ENCODE data around the gene ATG14. TPM values are rescaled to one million over a fixed set of nuclear protein-coding genes. Genes with fewer than 3 reads are reported as not detected.

Gene ATG14
- total RNA-seq, 2 experiments from 2014 or later, result 19.9 to 20.5 TPM

GRCh38 chr14:55352201-55352600 is 59.4 kb downstream of the ATG14 start:
- Mint-ChIP-seq H3K9me3 (no peaks in the 10 kb centered on the region), H3K36me3 (ENCODE audit: low read depth) (peaks cover 24% of the 10 kb centered on the region), H3K27ac (peak overlapping the region; percentile 91), H3K4me3 (no peak overlapping the region), H3K27me3 (no peaks in the 10 kb centered on the region), H3K4me1 (ENCODE audit: low read depth) (peaks cover 40% of the 10 kb centered on the region)
- Histone ChIP-seq H3K36me3 (ENCODE audit: insufficient read depth, low read length) (peaks cover 21% of the 10 kb centered on the region), H3K27ac (ENCODE audit: low read depth in 1 of 2, low read length in 2 of 2) (no peak overlapping the region), H3K4me3 (ENCODE audit: low read length) (no peak overlapping the region), H3K4me1 (ENCODE audit: insufficient read depth, low read length) (peaks cover 26% of the 10 kb centered on the region), H3K9me3 (ENCODE audit: control insufficient read depth in 1 of 2, insufficient read depth in 1 of 2, low read length in 2 of 2) (no peaks in the 10 kb centered on the region), H3K27me3 (ENCODE audit: control insufficient read depth in 1 of 2, insufficient read depth in 2 of 2, low read length in 2 of 2) (no peaks in the 10 kb centered on the region)
- ATAC-seq (ENCODE audit: poor library complexity), result no peak
- ChIA-PET POLR2A (no interaction called here), CTCF (interaction anchor here (2.9 to 4.8 kb wide), 2 partner anchors 19 to 81 kb away, joined by 22 to 49 read pairs; partner anchors contain the start of gene FBXO34)
- DNase-seq, result no peak
- intact Hi-C loops (cut with DNase I, micrococcal nuclease), result loop anchor here in 1 of 2 experiments (5.0 kb wide), 1 partner anchor 80 kb away; no protein-coding TSS in a partner anchor
- no peak for TF ChIP-seq CTCF (IDR thresholded peaks at IDR 0.05)

- Histone ChIP-seq H3K36me3 (ENCODE audit: insufficient read depth, low read length) (peaks cover 21% of the 10 kb centered on the region), H3K9me3 (ENCODE audit: control insufficient read depth in 1 of 2, insufficient read depth in 1 of 2, low read length in 2 of 2) (no peaks in the 10 kb centered on the region), H3K27ac (ENCODE audit: low read depth in 1 of 2, low read length in 2 of 2) (no peak overlapping the region), H3K4me3 (ENCODE audit: low read length) (no peak overlapping the region), H3K27me3 (ENCODE audit: control insufficient read depth in 1 of 2, insufficient read depth in 2 of 2, low read length in 2 of 2) (no peaks in the 10 kb centered on the region), H3K4me1 (ENCODE audit: insufficient read depth, low read length) (peaks cover 26% of the 10 kb centered on the region)
- peaks cover 50% of the 10 kb centered on the region for H3K4me1 Mint-ChIP-seq (ENCODE audit: low read depth)
- H3K27ac Mint-ChIP-seq, result peak overlapping the region; percentile 46
- no peak overlapping the region for H3K4me3 Mint-ChIP-seq
- H3K36me3 Mint-ChIP-seq (ENCODE audit: low read depth), result peaks cover 24% of the 10 kb centered on the region
- intact Hi-C loops (cut with DNase I, micrococcal nuclease), result loop anchor here in 1 of 2 experiments (5.0 kb wide), 1 partner anchor 81 kb away; no protein-coding TSS in a partner anchor
- CTCF ChIA-PET, result interaction anchor here (1.0 to 4.8 kb wide), 2 partner anchors 53 to 79 kb away, joined by 3 to 49 read pairs; partner anchors contain the start of gene FBXO34
- DNase-seq (no peak), ATAC-seq (ENCODE audit: poor library complexity) (no peak)
- H3K9me3 Mint-ChIP-seq, result no peaks in the 10 kb centered on the region
- no peak for TF ChIP-seq CTCF (IDR thresholded peaks at IDR 0.05)
- no peaks in the 10 kb centered on the region for H3K27me3 Mint-ChIP-seq
- POLR2A ChIA-PET, result no interaction called here
Observed at GRCh38 chr14:55351111-55351510, 60.5 kb downstream of the ATG14 start.

- POLR2A ChIA-PET, result interaction anchor here (0.7 kb wide), 1 partner anchor 12 kb away, joined by 3 read pairs; no protein-coding TSS in a partner anchor
- CTCF ChIA-PET, result interaction anchor here (0.6 to 2.2 kb wide), 4 partner anchors 48 to 299 kb away, joined by 3 to 6 read pairs (median 3); partner anchors contain the start of genes FBXO34 and MAPK1IP1L
- Mint-ChIP-seq H3K9me3 (no peaks in the 10 kb centered on the region), H3K4me3 (no peak overlapping the region), H3K36me3 (ENCODE audit: low read depth) (peaks cover 24% of the 10 kb centered on the region), H3K4me1 (ENCODE audit: low read depth) (peaks cover 53% of the 10 kb centered on the region), H3K27ac (peak overlapping the region; percentile 46), H3K27me3 (no peaks in the 10 kb centered on the region)
- H3K36me3 ChIP-seq (ENCODE audit: insufficient read depth, low read length), result peaks cover 21% of the 10 kb centered on the region
- H3K27ac ChIP-seq (ENCODE audit: low read depth in 1 of 2, low read length in 2 of 2), result no peak overlapping the region
- H3K4me3 ChIP-seq (ENCODE audit: low read length), result no peak overlapping the region
- no peaks in the 10 kb centered on the region for H3K9me3 ChIP-seq (ENCODE audit: control insufficient read depth in 1 of 2, insufficient read depth in 1 of 2, low read length in 2 of 2)
- intact Hi-C loops (cut with DNase I, micrococcal nuclease), result loop anchor here in 1 of 2 experiments (5.0 kb wide), 1 partner anchor 82 kb away; no protein-coding TSS in a partner anchor
- H3K27me3 ChIP-seq (ENCODE audit: control insufficient read depth in 1 of 2, insufficient read depth in 2 of 2, low read length in 2 of 2), result no peaks in the 10 kb centered on the region
- TF ChIP-seq CTCF (IDR thresholded peaks at IDR 0.05), result no peak
- ATAC-seq (ENCODE audit: poor library complexity) (no peak), DNase-seq (no peak)
- peaks cover 27% of the 10 kb centered on the region for H3K4me1 ChIP-seq (ENCODE audit: insufficient read depth, low read length)
Observed at GRCh38 chr14:55350461-55350860, 61.2 kb downstream of the ATG14 start.
